ENCODE measurements around the gene KLHL22.
"Not testable (repeated sequence)": the region's sequence is repeated elsewhere in the genome, so short reads cannot be mapped to it uniquely, and the experiment has no call there.

The KLHL22 gene

DNA sequence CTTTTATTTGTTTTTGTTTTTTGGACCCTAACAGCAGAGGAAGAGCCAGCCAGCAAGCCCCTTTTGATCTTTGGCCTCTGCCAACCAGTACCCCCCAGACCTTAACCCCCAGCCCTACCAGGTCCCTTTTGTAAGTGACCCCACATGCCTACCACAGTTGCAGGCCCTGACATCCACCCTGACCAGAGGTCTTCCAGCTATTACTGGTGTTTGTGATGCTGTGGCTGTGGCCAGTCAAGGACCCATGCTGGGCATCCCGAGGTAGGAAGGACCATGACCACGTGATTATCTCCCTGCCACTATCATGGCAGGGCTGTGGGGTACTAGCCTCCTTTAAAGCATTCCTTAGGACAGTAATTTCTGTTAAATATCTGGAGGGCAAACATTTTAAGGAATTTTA lies 20.8 kb upstream of the KLHL22 start:
- no peak for DNase-seq (ENCODE audit: low read depth)
- TF ChIP-seq, protein P1, sequence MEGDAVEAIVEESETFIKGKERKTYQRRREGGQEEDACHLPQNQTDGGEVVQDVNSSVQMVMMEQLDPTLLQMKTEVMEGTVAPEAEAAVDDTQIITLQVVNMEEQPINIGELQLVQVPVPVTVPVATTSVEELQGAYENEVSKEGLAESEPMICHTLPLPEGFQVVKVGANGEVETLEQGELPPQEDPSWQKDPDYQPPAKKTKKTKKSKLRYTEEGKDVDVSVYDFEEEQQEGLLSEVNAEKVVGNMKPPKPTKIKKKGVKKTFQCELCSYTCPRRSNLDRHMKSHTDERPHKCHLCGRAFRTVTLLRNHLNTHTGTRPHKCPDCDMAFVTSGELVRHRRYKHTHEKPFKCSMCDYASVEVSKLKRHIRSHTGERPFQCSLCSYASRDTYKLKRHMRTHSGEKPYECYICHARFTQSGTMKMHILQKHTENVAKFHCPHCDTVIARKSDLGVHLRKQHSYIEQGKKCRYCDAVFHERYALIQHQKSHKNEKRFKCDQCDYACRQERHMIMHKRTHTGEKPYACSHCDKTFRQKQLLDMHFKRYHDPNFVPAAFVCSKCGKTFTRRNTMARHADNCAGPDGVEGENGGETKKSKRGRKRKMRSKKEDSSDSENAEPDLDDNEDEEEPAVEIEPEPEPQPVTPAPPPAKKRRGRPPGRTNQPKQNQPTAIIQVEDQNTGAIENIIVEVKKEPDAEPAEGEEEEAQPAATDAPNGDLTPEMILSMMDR (conservative IDR thresholded peaks at IDR 0.05; ENCODE audit: control insufficient read depth, insufficient read depth, low read depth, low read length) = no peak
- H3K4me3 ChIP-seq (ENCODE audit: control insufficient read depth, low read depth, low read length) = no peak overlapping the region

DNA sequence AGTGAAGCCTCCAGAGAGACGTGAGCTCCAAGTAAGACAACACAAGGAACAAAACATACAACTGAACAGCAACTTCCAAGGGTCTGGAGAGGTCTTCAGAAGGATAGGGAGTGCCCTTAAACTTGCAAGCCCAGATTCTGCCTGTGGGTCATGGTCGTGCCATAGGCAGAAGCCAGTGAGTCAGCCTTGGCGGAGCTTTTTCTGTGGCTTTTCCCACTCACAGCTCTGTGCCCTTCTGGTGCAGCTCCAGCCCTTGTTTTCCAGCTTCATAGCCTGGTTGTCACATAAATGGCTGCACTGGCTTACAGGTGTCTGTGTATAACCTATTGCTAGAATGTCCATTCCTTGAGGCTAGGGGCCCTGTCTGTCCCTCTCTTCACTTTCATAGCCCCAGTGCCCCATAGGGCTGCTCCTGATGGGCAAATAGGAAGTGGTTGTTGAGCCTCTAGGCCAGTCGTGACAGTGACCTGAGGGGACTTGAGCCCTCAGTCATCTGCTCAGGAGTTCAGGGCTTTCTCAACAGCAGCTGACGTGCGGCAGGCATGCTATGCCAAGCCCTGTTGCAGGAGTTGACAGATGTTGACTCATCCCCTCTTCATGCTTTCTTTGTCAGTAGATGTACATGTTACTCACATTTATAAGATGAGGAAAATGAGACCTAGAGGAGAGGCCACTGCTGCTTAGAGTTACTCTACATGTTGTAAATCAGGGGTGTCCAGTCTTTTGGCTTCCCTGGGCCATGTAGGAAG lies 19.2 kb upstream of the KLHL22 start:
- peak; percentile 95 for DNase-seq (ENCODE audit: low read depth)
- TF ChIP-seq, protein P1 (conservative IDR thresholded peaks at IDR 0.05; ENCODE audit: control insufficient read depth, insufficient read depth, low read depth, low read length) = no peak
- H3K4me3 ChIP-seq (ENCODE audit: control insufficient read depth, low read depth, low read length) = no peak overlapping the region

DNA sequence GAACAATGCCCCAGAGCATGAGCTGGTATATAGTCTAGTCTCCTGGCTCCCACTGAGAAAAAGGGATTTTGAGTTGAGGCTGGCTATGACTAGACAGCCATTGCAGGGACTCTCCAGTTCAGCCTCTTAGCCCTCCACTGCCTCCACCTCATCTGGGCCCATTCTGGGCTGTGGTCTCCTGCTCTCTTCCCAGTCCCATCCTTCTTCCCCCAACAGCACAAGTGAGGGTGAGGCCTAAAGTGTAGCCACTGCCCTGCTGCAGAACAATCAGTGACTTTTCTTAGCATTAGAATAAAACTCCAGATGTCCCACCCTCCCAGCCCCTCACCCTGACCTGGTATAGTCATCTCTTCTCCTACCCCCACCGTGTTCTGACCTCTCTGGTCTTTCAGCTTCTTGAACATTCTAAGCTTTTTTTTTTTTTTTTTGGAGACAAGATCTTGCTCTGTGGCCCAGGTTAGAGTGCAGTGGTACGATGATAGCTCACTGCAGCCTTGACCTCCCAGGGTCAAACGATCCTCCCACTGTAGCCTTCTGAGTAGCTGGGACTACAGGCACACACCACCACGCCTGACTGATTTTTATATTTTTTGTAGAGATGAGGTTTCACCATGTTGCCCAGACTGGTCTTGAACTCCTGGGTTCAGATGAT lies 16.1 kb upstream of the KLHL22 start:
- no peak for DNase-seq (ENCODE audit: low read depth)
- H3K4me3 ChIP-seq (ENCODE audit: control insufficient read depth, low read depth, low read length) = no peak overlapping the region
- TF ChIP-seq, protein P1 (conservative IDR thresholded peaks at IDR 0.05; ENCODE audit: control insufficient read depth, insufficient read depth, low read depth, low read length) = no peak

DNA sequence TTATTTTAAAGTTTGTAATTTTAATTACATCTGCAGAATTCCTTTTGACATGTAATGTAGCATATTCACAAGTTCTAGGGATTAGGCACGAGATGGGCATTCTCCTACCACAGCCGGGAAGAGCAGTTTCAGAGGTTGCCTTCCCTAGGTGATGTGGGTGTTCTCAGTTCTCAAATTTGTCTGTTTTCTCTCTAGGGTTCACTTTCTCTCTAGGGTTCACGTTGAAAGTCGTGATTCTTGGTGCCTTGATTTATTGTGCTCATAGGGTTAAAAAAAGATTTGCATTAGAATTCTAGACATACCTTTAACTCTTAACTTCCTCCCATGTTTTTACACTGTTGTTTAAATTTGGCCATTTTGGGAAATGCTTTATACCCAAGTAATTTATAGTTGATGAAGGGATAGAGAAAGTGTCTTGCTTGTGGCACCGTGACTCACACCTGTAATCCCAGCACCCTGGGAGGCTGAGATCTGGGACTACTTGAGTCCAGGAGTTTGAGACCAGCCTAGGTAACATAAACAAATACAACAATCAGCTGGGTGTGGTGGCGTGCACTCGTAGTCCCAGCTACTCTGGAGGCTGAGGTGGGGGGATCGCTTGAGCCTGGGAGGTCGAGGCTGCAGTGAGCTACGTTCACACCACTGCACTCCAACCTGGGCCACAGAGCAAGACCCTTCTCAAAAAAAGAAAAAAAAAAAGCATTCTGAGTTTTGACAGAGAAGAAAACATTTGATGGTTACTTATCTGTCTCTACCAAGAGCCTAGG lies 15.4 kb upstream of the KLHL22 start:
- no peak overlapping the region for H3K4me3 ChIP-seq (ENCODE audit: control insufficient read depth, low read depth, low read length)
- no peak for DNase-seq (ENCODE audit: low read depth)
- TF ChIP-seq, protein P1 (conservative IDR thresholded peaks at IDR 0.05; ENCODE audit: control insufficient read depth, insufficient read depth, low read depth, low read length) = no peak

DNA sequence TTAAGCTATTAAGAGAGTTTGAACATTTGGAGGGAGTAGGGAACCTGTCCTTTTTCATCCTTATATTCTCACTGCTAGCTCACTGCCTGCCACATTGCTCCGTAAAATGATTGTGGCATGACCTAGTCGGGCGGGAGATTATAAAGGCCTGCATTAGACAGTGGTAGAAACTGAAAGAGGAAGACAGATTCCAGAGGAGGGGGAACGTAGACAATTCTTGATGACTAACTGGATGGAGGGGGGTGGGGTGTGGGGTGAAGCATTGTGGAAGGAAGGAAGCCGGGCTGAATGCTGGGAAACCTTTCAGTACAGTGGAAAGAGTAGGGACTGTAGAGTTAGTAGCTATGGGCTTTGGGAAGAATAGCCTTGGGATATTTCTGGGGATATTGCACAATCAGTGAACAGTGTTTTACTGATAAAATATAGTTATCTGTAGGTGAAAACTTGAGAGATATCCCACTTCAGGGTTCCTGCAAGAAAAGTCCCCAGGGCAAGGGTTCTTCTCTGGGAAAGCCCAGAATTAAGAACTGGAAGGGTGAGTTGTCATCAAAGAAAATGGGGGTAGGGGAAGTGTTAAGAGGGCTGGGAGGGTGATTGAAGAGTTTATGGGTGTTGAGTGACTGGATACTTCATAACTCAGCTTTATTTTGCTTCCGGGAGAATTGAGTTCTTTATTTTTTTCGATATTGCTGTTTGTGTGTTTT lies 13.9 kb upstream of the KLHL22 start:
- DNase-seq (ENCODE audit: low read depth) = peak; percentile 91
- H3K4me3 ChIP-seq (ENCODE audit: control insufficient read depth, low read depth, low read length) = peak overlapping the region; percentile 79
- TF ChIP-seq, protein P1 (conservative IDR thresholded peaks at IDR 0.05; ENCODE audit: control insufficient read depth, insufficient read depth, low read depth, low read length) = no peak

DNA sequence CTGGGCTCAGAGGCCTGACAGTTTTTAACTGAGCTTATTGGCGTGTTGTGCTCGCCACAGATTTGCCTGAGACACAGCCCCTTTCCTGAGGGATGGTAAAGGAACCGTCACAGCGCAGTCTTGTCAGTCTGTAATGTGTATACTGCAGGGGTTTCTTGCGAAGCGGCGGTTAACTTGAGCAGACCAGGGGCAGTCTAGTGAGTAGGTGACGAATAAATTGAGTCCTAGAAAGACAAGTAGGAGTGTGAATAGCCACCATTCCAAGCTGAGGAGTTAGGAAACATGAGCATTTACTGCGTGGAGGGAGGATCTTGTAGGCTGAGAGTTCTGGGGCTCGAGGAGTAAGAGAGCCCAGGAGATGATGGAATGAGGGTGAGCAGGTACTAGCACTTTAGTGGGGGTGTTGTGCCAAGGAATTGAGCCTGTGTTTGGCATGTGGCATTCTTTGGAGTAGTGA lies 13.2 kb upstream of the KLHL22 start:
- DNase-seq (ENCODE audit: low read depth) = peak; percentile 9
- TF ChIP-seq, protein P1 (conservative IDR thresholded peaks at IDR 0.05; ENCODE audit: control insufficient read depth, insufficient read depth, low read depth, low read length) = no peak

DNA sequence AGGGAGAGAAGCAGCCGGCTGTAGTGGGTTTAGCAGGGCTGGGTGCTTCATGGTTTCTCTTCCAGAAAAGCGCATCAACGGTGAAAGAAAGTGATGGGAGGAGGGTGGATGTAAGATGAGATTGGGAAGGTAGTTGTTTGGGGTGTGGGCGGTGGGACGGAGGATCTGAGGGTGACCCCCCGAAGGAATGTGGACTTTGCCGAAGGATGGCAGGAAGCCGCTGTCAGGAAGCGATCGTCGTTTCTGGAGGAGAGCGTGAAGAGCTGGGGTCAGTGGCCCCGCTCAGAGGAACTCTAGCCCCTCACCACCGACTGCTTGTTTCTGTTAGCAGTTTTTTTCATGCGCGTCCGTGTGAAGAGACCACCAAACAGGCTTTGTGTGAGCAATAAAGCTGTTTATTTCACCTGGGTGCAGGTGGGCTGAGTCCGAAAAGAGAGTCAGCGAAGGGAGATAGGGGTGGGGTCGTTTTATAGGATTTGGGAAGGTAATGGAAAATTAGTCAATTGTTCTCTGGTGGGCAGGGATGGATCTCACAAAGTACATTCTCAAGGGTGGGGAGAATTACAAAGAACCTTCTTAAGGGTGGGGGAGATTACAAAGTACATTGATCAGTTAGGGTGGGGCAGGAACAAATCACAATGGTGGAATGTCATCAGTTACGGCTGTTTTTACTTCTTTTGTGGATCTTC lies 12.6 kb upstream of the KLHL22 start:
- H3K4me3 ChIP-seq (ENCODE audit: control insufficient read depth, low read depth, low read length) = peak overlapping the region; percentile 79
- DNase-seq (ENCODE audit: low read depth) = not testable (repeated sequence)

More for the DNA sequence above, 13.2 kb upstream of the KLHL22 start:
- H3K4me3 ChIP-seq (ENCODE audit: control insufficient read depth, low read depth, low read length) = peak overlapping the region; percentile 79

Measured in fibroblast of mammary gland (primary cell).